Left cardiac atrium (tissue), 4 donors: ENCODE data around the gene KATNB1. TPM values are rescaled to one million over a fixed set of nuclear protein-coding genes. Genes with fewer than 3 reads are reported as not detected.

Source experiments
- ATAC-seq, 2 donors: fragments of 200-7000 bp; cut with Tn5 transposase; one replicate each; pipeline ENCODE4 v1.9.1; 2020; ENCODE audit warnings: mild to moderate bottlenecking in 2 of 2, moderate library complexity in 2 of 2
- DNase-seq: peaks from one replicate; pipeline ENCODE4 v3.0.0-alpha.2; 2020
- intact Hi-C, 2 donors: fragments of 100-400 bp; cut with DNase I; formaldehyde crosslinking; loops; one replicate each; pipeline versions ENCODE4 v1.14.1 to v1.15.1; 2022 to 2023
- microRNA-seq, 2 donors: library from miRNA; unstranded; fragments of <30 nt; microRNA quantifications; one replicate each; pipeline ENCODE4 v1.2.0, GENCODE V29; 2020
- total RNA-seq, 2 donors: library from RNA; stranded (reverse); fragmentation: NEBNext Ultra II Directional; extraction: Animal tissue kit (Norgen Biotek cat#: 25700); gene quantifications; one replicate each; pipeline ENCODE4 v1.2.1, GENCODE V29; 2021
- donor health status: DM: no; HTN: yes; CAD: no.
- donor health status: DM: no; HTN: yes; CAD: no; lungs with severe emphysema.
- donor health status: DM: yes; HTN: yes; CAD: no.
- donor health status: Dilated cardiomyopathy.

KATNB1 gene
- total RNA-seq, 2 donors from 2014 or later, result 11.2 to 11.7 TPM

DNA sequence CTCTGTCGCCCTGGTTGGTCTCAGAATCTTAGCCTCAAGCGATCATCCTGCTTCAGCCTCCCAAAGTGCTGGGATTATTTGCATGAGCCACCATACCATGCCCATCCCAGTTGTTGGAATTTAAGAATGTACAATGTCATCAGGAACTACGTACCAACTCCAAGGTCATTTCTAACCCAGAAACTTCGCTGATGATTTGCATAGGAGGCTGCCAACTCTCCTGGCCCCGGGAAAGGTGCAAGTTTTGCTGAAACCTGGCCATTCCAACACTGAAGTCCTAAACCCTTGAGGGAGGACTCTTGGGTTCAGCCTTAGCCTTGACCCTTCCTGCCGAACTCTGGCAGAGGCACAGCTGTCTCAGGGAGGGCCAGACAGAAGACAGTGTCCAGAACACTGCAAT lies 69.6 kb downstream of the KATNB1 start:
- no peak for ATAC-seq
- DNase-seq, result no peak
- intact Hi-C loops, result no loop called here

Small RNA genes lying within 50 kb of the gene (microRNA-seq; reads per million reads assigned to microRNA genes)
- 0 to 0.27 reads per million in 2 donors for gene MIR6772

Other genes starting within 250 kb of the KATNB1 start
- 10 to 100 TPM; 14.2 to 14.5 TPM for gene DOK4, start 249.3 kb upstream of the KATNB1 start, total RNA-seq
- 1 to 10 TPM; 5.3 to 8.9 TPM for gene CCDC102A, start 199.2 kb upstream of the KATNB1 start, total RNA-seq
- gene ADGRG5, start 193.1 kb upstream of the KATNB1 start, total RNA-seq, result under 1 TPM; 0.18 to 0.34 TPM
- 10 to 100 TPM; 22.9 to 41.9 TPM for gene ADGRG1, start 107.1 kb upstream of the KATNB1 start, total RNA-seq
- 1 to 10 TPM in 1 of 2 donors, under 1 TPM in 1; 0.97 to 1.1 TPM for gene ADGRG3, start 67.5 kb upstream of the KATNB1 start, total RNA-seq
- not detected for gene DRC7, start 41.0 kb upstream of the KATNB1 start, total RNA-seq
- gene KIFC3, start 66.7 kb downstream of the KATNB1 start, total RNA-seq, result 10 to 100 TPM; 37.1 to 55.4 TPM
- gene CNGB1, start 235.4 kb downstream of the KATNB1 start, total RNA-seq, result not detected